Fibroblast of gingiva (primary cell): Measurements from ENCODE around the gene EVI5.

Experiments used
- DNase-seq: peaks from one replicate; pipeline ENCODE4 v3.0.0-alpha.2; 2011; ENCODE audit warnings: low read depth

Gene EVI5

DNA sequence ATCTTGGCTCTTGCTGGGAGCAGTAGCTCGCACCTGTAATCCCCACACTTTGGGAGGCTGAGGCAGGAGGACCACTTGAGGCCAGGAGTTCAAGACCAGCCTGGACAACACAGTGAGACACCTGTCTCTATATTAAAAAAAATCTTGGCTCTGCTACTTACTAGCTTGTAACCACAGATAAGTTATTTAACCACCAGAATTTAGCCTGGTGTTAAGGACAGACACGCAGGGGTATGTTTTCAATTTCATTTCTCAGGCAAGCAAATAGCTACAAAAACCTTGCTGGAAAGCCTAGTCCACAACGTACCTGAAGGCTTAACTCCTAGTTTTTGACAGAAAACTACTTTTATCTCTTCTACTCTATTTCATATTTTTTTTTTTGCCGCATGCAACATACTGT, 273.4 kb downstream of the EVI5 start:
- DNase-seq = no peak

DNA sequence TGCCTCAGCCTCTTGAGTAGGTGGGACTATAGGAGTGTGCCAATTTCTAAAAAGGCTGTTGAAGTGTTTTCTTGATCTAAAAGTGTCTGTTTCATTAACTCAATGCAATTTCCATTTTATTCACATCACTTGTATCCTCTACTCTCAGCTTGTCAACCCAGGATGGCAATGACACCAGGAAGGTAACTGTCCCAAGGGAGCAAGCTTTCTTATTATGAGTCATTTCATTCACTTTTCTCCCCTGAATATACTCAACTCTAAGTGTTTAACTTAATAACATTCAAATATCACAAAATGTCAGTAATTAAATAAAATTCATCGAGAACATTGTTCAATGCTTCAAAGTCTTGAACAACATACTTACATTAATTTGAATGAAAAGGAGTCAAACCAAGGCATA, 275.3 kb downstream of the EVI5 start:
- no peak for DNase-seq

DNA sequence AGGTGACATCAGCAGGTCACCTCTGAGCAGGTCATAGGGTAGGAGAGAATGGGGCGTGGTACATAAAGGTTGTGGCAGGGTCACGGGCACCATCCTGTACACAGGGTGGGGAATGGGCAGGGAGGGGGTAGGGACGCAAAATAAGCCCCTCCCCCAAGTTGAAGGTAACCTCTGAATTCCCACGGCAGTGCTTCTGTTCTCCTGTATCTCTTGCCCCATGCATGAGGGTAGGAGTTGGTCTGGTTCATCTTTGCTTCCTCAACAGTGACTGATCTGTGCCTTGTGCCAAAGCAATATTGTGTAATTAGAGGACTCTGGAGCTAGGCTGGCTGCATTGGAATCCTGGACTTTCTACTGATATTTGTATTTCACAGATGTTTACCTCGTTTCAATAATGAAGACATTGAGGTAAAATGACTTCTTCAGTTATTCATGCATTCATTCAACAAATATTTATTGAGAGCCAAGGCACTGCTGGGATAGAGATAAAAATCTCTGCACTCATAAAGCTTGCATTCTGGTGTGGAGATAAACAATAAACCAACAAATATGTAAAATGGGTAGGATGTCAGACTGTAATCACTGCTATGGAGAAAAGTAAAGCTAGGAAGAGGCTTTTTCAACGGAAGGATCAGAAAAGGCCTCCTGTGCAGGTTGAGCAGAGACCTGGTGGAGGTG, 279.8 kb downstream of the EVI5 start:
- no peak for DNase-seq

- no peak for DNase-seq
Observed at GRCh38 chr1:92504291-92505014, 280.5 kb downstream of the EVI5 start.

GRCh38 chr1:92503926-92504285, 281.0 kb downstream of the EVI5 start:
- no peak for DNase-seq

GRCh38 chr1:92503043-92503925, 281.6 kb downstream of the EVI5 start:
- peak; percentile 10 for DNase-seq

DNA sequence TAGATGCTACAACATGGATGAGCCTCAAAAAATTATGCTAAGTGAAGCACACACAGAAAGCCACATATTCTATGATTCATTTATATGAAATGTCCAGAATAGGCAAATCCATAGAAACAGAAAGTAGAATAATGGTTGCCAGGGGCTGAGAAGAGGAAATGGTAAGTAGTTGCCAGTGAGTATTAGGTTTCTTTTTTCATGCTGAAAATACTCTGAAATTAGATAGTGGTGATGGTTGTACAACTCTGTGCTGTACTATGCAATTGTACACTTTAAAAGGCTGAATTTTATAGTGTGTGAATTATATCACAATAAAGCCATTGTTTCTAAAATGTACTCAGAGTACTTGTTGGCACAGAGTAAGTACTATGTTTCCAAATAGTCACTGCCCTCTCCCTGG, 282.7 kb downstream of the EVI5 start:
- peak; percentile 73 for DNase-seq

GRCh38 chr1:92500552-92500951, 284.4 kb downstream of the EVI5 start:
- DNase-seq = no peak

DNA sequence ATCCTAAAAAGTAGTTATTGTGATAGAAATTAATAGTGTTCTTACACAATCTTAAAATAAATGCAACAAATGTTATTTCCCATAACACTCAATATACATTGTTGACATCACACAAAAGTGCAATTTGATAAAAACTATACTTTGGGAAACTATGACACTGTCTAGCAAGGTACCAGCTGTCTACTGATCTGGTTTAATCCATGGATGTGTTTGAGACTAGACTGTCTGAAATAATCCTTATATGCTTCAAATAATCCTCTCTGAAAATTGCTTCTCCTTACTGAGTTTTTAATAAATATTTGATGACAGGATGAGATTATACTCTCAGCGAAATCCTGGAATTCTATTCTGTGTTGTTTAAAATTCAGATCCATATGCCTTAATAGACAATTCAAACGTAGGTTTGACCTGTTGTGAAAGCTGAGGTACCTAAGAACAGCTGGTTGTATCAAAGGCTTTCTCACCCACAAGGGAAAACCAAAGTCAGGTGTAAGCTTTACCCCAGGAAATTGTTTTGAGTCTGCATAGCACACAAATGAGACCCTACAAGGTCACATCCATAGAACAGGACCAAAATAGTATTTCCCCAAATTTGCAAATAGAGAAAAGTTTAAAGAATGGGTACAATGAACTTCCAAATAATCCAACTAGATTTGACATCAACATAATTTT, 289.4 kb downstream of the EVI5 start:
- no peak for DNase-seq

DNA sequence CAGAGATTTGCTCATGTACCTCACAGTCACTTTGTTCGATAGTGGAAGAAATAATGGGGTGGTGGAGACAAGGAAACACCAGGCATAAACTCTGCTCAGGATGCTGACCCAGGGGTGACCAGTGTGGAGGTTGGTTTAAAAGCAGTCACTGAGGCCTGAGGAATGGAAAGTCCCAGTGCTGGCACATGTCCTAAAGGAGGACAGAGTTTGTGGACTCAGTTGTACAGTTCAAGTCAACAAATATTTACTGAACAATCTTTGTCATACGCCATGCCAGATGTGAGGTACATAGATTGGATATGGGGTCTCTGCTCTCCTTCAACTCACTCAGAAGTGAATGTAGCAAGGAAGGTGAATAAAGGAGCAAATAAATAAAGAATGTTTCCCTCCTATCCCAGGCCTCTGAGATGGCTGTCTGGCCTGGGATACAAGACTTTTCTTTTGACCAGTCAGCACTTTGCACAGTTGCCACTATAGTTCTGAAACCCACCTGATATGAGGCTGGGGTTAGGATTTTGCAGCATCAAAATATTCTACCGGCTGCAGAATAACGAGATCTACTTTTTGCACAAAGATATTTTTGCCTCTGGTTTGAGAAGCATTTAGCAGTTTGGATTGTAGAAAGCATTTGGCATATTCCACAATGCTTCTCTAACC, 290.3 kb downstream of the EVI5 start:
- no peak for DNase-seq

DNA sequence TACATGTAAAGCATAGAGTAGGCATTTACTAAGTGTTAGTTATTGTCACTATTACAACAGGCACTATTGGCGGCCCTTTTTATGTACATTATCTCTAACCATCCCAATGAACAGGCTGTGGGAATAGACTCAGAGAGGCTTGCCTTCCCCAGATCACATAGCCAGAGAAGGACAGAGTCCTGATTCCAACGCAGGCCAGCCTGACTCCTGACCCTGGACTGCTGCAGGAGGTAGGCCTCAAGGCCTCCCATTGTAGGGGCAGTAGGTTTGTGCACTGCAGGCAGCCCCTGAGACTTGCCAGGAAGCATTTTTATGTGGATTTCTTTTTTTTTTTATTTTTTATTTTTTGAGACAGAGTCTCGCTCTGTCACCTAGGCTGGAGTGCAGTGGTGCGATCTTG, 291.8 kb downstream of the EVI5 start:
- no peak for DNase-seq

DNA sequence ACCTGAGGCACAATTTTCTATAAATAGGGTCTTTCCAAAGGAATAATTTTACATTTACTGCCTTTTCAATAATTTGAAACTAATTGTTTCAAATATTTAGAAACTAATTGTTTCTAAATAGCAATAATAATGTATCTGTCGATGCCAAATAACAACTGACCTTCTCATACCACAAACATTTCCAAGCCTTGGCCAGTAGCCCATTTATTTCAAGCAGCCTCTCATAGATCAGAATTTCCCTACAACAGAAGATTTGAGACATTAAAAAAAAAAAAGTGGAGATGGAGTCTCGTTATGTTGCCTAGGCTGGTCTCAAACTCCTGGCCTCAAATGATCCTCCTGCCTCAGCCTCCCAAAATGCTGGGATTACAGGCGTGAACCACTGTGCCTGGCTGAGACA, 296.1 kb downstream of the EVI5 start:
- DNase-seq = no peak

DNA sequence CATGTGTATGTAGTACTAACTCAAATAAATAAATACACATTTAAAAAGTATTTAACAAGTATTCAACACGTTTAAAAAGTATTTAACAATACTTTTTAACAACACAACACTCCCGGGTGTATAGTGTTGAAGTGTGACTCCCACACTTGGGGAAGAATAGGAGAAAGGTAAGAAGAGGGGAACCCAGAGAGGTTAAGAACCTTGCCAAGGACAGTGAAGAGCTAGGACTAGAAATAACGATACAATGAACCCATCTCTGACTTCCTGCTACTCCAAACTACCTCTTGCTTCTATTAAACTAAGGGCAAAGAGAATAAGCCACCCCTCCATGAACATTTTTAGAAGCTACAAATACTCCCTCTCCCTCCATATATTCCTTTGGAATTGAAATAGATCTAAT, 296.5 kb downstream of the EVI5 start:
- no peak for DNase-seq

- no peak for DNase-seq
Observed at GRCh38 chr1:92487078-92487605, 297.8 kb downstream of the EVI5 start.

DNA sequence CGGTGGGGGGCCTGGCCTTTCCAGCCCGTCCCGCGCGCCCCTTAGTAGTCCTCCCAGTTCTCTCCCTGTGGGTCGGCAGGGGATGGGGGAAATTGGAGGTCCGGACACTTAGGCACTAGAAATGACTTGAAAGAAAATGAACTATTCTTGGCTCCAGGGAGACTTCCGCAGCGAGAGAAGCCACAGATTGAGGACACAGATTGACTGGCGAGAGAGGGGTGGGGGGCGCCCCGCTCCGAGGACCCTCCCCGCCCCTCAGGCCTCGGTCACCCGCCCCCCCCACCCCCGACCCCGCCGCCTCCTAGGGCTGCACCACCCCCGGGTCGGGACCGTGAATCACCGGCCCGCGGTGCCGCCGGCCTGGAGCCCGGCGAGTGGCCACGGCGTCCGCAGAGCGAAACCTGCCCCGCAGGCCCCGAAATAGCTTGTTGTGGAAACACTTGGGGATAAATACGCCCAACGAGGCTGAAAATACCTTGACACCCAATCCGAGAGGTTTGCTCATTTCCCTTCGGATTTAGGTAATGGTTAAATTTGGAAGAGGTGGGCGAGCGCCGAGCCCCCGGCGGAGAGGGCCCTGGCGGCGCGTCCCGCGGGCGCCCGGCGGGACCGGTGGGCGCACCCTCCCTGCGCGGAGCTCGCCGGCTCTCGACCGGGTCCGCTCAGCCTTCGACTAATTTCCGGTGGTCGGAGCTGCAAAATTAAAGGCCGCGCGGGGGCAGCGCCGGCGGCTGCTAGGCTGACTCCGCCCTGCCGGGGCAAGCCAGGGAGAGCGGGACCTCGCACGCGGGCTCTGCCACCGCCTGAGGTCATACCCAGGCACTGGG, 298.4 kb downstream of the EVI5 start, which contains the start of gene GFI1:
Gene GFI1 (minus strand): TSS at position 675 of the 827 bp plus-strand sequence. CDS start 3,438 bp downstream, outside the sequence.
- DNase-seq = no peak

GRCh38 chr1:92485381-92486250, 299.3 kb downstream of the EVI5 start:
- DNase-seq = no peak

DNA sequence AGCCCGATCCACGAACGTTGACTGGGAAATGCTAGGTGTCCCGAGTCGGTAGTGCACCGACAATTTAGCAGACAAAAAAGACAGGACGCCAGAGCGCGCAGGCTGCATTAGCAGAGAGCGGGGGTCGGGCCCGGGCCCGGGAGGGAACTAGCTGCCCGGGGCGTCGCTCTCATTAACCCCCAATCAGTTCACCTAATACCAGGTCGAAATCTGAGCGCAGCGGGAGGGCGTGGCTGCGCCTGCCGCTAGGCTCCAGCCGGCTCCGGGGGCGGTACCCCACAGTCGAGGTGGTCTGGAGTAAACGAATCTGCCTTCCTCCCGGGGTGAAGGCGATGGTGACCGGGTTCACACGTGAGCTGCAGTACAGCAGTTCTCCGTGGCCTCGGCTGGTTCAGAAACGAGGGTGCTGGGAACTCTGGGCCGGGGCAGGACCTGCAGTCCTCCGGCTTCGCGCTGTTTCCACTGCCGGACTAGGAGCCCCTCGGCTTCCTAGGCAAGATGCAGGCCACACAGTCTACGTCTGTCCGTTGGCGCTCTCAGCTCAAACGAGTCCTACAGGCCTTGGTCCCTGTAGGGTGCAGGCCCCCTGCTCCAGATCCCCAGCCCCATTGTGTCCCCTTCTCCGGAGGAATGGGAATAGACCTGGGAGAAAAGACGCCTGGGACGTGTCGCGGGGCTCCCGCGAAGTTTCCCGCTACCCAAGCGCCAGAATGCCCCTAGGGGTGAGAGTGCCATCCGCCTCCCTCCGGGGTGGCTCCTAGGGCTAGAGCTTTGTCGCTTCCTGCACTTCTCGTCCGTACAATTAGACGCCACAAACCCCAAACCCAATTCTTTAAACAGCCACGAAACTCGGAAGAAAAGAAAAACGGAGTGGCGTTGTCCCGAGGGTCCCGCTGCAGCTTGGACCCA, 300.2 kb downstream of the EVI5 start:
- no peak for DNase-seq
